ENCODE results near the gene UBA52. TPM values are rescaled to one million over a fixed set of nuclear protein-coding genes. Genes with fewer than 3 reads are reported as not detected.

Gene UBA52
- total and polyA plus RNA-seq, 2 of the 8 experiments (the other 6 are each of a cell fraction or from before 2014, with no cell fraction given) = 1,340 to 5,409 TPM

GRCh38 chr19:18588611-18589379 is 17.1 kb downstream of the UBA52 start, which contains the start of gene REX1BD (continued):
- TF ChIP-seq CHD7 (IDR thresholded peaks at IDR 0.05; ENCODE audit: insufficient replicate concordance, low read length) (no peak), SP2 (IDR thresholded peaks at IDR 0.05; ENCODE audit: low read length) (peak; percentile 61; the same call in 1 of the 2 replicates), SP4 (IDR thresholded peaks at IDR 0.05; ENCODE audit: low read length) (0 out of 2 replicates have a peak, but pooled peaks have one; percentile 21), CEBPB (IDR thresholded peaks at IDR 0.05; ENCODE audit: low read depth, low read length) (no peak), RBBP5 (IDR thresholded peaks at IDR 0.05; ENCODE audit: borderline replicate concordance, low read depth, low read length) (peak; percentile 51; the same call in 1 of the 2 replicates), BRCA1 (IDR thresholded peaks at IDR 0.05; ENCODE audit: low read depth, low read length) (no peak), TAF1 (IDR thresholded peaks at IDR 0.05; ENCODE audit: low read depth, low read length) (peak; percentile 79), SIN3A (conservative IDR thresholded peaks at IDR 0.05 in 1 of 2, IDR thresholded peaks at IDR 0.05 in 1 of 2; ENCODE audit: low read depth in 1 of 2, low read length in 2 of 2) (peak in 1 of 2 experiments; percentile 77; a peak in 1 of 4 replicates)
